Upper lobe of left lung (tissue), 6 donors: Measurements from ENCODE around the gene KCNIP1. TPM values are rescaled to one million over a fixed set of nuclear protein-coding genes. Genes with fewer than 3 reads are reported as not detected.

Experiments
- ATAC-seq, 2 donors: fragments of 200-7000 bp; cut with Tn5 transposase; one replicate each; pipeline ENCODE4 v1.9.1; 2022; ENCODE audit warnings: mild to moderate bottlenecking in 2 of 2, moderate library complexity in 2 of 2; ENCODE audit not compliant: low FRiP score in 2 of 2
- DNase-seq, 2 donors: peaks; one replicate each; pipeline ENCODE4 v3.0.0-alpha.2; 2019 to 2020
- H3K27ac ChIP-seq, 4 donors: fragments of 200-600 bp; sonication (generic); one replicate each; pipeline ENCODE4 v1.5.1; 2016 to 2019
- H3K27me3 ChIP-seq, 4 donors: fragments of 200-600 bp; sonication (generic); one replicate each; pipeline ENCODE4 v1.5.1; 2017 to 2019
- H3K36me3 ChIP-seq, 4 donors: fragments of 200-600 bp; sonication (generic); one replicate each; pipeline ENCODE4 v1.5.1; 2016 to 2019
- H3K4me1 ChIP-seq, 4 donors: fragments of 200-600 bp; sonication (generic); one replicate each; pipeline ENCODE4 v1.5.1; 2018 to 2019
- H3K4me3 ChIP-seq, 4 donors: fragments of 200-600 bp; sonication (generic); one replicate each; pipeline ENCODE4 v1.5.1; 2017 to 2019; ENCODE audit warnings: mild to moderate bottlenecking in 2 of 4, moderate library complexity in 1 of 4
- H3K9me3 ChIP-seq, 4 donors: fragments of 200-600 bp; sonication (generic); one replicate each; pipeline ENCODE4 v1.5.1; 2018 to 2019
- EP300 ChIP-seq, 4 donors: sonication (generic); formaldehyde crosslinking; IDR thresholded peaks; one replicate each; pipeline ENCODE4 v1.5.1; 2017; ENCODE audit warnings: antibody characterized with exemption in 4 of 4, control low read depth in 2 of 4
- POLR2A ChIP-seq, 4 donors: fragments of 450-650 bp; IDR thresholded peaks; one replicate each; pipeline ENCODE4 v1.5.1; 2016 to 2017; ENCODE audit warnings: antibody characterized with exemption in 4 of 4, mild to moderate bottlenecking in 2 of 4
- POLR2AphosphoS5 ChIP-seq, 2 donors: sonication (generic); formaldehyde crosslinking; IDR thresholded peaks; one replicate each; pipeline ENCODE4 v1.5.1; 2017; ENCODE audit warnings: antibody characterized with exemption in 2 of 2
- WGBS, 2 donors: methylation state at CpG; one replicate each; pipeline ENCODE4 v1.1.5; 2017 to 2018; 5-methylcytosine and 5-hydroxymethylcytosine counted together
- total RNA-seq, 6 donors: library from RNA; depleted of rRNA in 4 of 6; stranded (reverse); fragments of >200 nt in 4 of 6; gene quantifications; one replicate each; pipeline versions ENCODE4 v1.1.0 to v1.2.1, GENCODE V29; 2016 to 2021
- TF ChIP-seq, protein P1 (sequence below), 6 experiments: fragments of 450-650 bp in 4 of 6; fragments of 200-600 bp in 2 of 6; sonication (generic) in 2 of 6; IDR thresholded peaks; one replicate each; pipeline ENCODE4 v1.5.1; 2016 to 2019; ENCODE audit warnings: antibody characterized with exemption in 6 of 6
- donor health status: DM: no; HTN: no; CAD: no; lungs with moderate emphysema.
- donor health status: DM: no; HTN: yes; CAD: no; lungs with severe emphysema.

KCNIP1 gene
- total RNA-seq, 6 donors from 2014 or later = 1.9 to 3.3 (median 2.9) TPM; not detected in 1

DNA sequence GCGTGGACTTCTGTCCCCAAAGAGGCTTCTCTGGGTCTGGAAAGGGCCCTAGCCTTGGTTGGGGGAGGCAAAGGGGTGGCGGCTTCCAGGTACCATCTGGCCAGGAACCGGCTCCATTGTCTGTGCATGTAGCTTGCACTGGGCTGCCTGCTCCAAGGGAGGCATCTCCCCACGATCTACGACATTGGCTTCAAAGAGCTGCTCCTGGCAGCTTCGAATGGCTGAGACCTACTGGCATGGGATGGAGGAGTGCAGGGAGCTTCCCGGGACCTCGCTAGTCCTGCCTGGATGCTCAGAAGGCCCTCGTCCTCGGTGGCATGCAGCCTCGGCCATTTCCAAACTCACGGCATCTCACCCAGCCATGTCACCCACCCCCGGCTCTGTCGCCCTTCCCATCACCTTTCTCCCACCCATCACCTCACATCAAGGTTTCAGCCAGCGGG is 137.8 kb downstream of the KCNIP1 start:
- H3K4me3 ChIP-seq = no peak overlapping the region
- TF ChIP-seq EP300 (IDR thresholded peaks at IDR 0.05) = no peak
- no peak for TF ChIP-seq POLR2AphosphoS5 (IDR thresholded peaks at IDR 0.05)
- no peak for TF ChIP-seq POLR2A (IDR thresholded peaks at IDR 0.05)
- TF ChIP-seq, protein P1, sequence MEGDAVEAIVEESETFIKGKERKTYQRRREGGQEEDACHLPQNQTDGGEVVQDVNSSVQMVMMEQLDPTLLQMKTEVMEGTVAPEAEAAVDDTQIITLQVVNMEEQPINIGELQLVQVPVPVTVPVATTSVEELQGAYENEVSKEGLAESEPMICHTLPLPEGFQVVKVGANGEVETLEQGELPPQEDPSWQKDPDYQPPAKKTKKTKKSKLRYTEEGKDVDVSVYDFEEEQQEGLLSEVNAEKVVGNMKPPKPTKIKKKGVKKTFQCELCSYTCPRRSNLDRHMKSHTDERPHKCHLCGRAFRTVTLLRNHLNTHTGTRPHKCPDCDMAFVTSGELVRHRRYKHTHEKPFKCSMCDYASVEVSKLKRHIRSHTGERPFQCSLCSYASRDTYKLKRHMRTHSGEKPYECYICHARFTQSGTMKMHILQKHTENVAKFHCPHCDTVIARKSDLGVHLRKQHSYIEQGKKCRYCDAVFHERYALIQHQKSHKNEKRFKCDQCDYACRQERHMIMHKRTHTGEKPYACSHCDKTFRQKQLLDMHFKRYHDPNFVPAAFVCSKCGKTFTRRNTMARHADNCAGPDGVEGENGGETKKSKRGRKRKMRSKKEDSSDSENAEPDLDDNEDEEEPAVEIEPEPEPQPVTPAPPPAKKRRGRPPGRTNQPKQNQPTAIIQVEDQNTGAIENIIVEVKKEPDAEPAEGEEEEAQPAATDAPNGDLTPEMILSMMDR (IDR thresholded peaks at IDR 0.05) = no peak
- H3K4me1 ChIP-seq = peaks cover 0 to 6% (median 0%) of the 10 kb centered on the region in 4 donors
- no peaks in the 10 kb centered on the region for H3K27me3 ChIP-seq
- H3K27ac ChIP-seq = no peak overlapping the region
- H3K36me3 ChIP-seq = no peaks in the 10 kb centered on the region
- H3K9me3 ChIP-seq = no peaks in the 10 kb centered on the region
- ATAC-seq = no peak
- WGBS, 2 donors = 87 to 91% methylated on average over 7 to 15 of the region's 15 CpGs
- peak in 1 of 2 donors; percentile 14 for DNase-seq

DNA sequence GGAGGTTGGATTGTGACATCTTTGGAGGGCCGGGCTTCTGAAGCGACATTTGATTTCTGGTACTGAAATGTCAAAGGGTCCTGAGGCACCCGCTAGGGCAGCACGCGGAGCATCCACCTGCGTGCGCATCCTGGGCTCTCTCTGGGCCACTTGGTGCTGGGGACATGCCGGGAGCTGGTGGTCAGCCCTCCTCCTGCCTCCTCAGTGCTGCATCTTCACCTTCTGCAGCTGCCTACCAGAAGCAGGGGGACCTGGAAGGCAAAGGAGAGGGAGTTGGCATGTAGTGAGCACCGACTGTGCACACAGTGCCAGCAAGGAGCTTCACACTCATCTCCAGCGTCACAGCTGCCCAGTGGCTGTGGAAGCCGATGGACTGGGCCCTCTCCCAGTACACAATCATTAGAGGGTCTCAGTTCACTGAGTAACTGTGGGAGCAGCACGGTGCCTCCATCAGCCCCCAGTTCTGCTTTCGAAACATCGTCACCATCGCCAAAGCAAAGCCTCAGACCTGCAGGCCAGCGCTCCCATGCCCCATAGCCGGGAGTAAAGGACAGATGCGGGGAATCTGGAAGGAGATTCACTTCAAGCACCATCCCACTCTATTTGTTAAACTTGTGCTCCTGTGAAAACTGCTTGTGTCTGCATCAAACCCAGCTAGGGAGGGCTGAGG is 138.4 kb downstream of the KCNIP1 start:
- no peak for DNase-seq
- no peaks in the 10 kb centered on the region for H3K9me3 ChIP-seq
- H3K4me3 ChIP-seq = no peak overlapping the region
- no peak for ATAC-seq
- H3K4me1 ChIP-seq = peaks cover 0 to 6% (median 0%) of the 10 kb centered on the region in 4 donors
- H3K27ac ChIP-seq = no peak overlapping the region
- no peaks in the 10 kb centered on the region for H3K36me3 ChIP-seq
- H3K27me3 ChIP-seq = no peaks in the 10 kb centered on the region
- 85 to 92% methylated on average over 10 to 18 of the region's 18 CpGs for WGBS, 2 donors
- TF ChIP-seq EP300 (IDR thresholded peaks at IDR 0.05) (no peak), POLR2AphosphoS5 (IDR thresholded peaks at IDR 0.05) (no peak), POLR2A (IDR thresholded peaks at IDR 0.05) (no peak)
- TF ChIP-seq, protein P1 (IDR thresholded peaks at IDR 0.05) = no peak

DNA sequence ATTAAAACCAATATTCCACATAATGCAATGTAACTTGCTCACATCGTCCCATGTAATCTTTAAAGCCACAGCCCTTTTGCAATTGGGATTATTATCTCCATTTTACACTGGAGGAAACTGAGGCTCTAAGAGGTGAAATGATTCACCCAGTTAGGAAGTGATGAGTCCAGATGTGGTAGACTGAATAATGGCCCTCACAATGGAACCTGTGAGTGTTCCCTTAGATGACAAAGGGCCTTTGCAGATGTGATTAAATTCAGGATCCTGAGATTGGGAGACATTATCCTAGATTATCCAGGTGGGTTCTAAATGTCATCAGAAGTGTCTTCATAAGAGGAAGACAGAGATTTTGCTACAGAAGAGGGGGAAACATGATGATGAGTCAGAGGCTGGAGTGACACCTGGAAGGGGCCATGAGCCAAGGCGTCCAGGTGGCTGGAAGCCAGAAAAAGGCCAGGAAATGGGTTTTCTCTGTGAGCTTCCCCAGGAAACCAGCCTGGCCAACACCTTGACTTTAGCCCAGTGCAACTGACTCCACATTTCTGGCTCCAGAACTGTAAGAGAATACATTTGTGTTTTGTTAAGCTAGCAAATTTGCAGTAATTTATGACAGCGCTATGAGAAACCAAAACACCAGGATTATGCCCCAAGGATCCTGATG is 139.1 kb downstream of the KCNIP1 start:
- no peaks in the 10 kb centered on the region for H3K9me3 ChIP-seq
- H3K4me3 ChIP-seq = no peak overlapping the region
- peaks cover 0 to 6% (median 0%) of the 10 kb centered on the region in 4 donors for H3K4me1 ChIP-seq
- ATAC-seq (no peak), DNase-seq (no peak)
- no peaks in the 10 kb centered on the region for H3K36me3 ChIP-seq
- H3K27me3 ChIP-seq = no peaks in the 10 kb centered on the region
- no peak overlapping the region for H3K27ac ChIP-seq
- no peak for TF ChIP-seq POLR2AphosphoS5 (IDR thresholded peaks at IDR 0.05)
- no peak for TF ChIP-seq POLR2A (IDR thresholded peaks at IDR 0.05)
- TF ChIP-seq, protein P1 (IDR thresholded peaks at IDR 0.05) = no peak
- no peak for TF ChIP-seq EP300 (IDR thresholded peaks at IDR 0.05)
- WGBS, 2 donors = 38 to 43% methylated on average over 3 of the region's 3 CpGs

DNA sequence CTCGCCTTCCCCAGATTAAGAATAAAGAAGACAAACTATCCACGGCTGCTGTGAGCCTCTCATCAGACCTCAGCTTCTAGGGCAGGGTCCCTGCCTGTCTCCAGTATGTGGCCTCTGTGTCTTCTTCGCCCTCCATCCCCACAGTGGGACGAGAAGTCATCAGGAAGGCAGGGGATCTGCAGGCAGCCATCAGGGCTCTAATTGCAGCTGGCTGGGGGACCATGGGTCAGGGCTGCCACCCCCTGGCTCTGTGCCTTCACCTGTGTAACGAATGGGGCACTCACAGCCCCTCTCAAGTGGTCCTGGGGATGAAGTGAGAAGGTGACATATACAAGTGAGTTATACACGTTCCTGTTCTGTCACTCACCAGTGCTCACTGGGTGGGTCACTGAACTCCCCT is 139.8 kb downstream of the KCNIP1 start:
- Histone ChIP-seq H3K4me3 (no peak overlapping the region), H3K36me3 (no peaks in the 10 kb centered on the region), H3K4me1 (peaks cover 0 to 2% (median 0%) of the 10 kb centered on the region in 4 donors), H3K9me3 (no peaks in the 10 kb centered on the region), H3K27me3 (no peaks in the 10 kb centered on the region), H3K27ac (no peak overlapping the region)
- WGBS, 2 donors = 76 to 85% methylated on average over 4 to 5 of the region's 6 CpGs
- ATAC-seq (no peak), DNase-seq (no peak)
- TF ChIP-seq, protein P1 (IDR thresholded peaks at IDR 0.05) = no peak
- no peak for TF ChIP-seq POLR2A (IDR thresholded peaks at IDR 0.05)
- TF ChIP-seq EP300 (IDR thresholded peaks at IDR 0.05) = no peak
- no peak for TF ChIP-seq POLR2AphosphoS5 (IDR thresholded peaks at IDR 0.05)
